Measurements from ENCODE around the gene FSTL4.

The FSTL4 gene

DNA sequence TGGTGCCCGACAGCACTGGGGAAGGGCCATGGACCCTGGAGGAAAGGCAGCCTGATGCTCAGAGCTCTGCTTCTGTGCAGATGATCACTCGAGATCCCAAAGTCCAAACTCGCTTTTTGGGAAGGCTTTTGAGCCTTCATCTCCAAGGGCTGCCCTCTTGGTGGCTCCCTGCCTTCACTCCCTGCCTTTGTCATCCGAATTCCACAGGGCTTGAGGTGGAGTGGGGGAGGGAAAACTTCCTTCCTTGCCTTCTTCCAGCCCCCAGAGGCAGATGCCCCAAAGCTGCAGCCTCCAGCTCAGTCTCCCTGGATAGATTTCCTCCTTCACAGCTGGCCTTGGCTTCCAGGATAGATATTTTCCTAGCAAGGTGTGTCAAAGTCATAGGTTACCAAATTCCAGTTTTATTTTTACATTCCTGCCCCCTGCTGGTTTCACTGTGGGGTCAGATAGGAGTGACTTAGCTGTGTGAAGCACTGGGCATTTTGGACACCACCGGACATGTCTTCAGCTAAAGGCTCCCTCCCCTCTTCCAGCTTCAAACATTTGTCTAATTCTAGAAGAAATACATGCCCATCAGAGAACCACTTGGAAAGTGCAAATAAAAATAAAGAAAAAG is 292.3 kb downstream of the FSTL4 start:
- ChIA-PET POLR2A (no interaction called here), CTCF (interaction anchor here (0.8 to 1.7 kb wide), 7 partner anchors 9 to 209 kb away, joined by 3 to 9 read pairs (median 4); no protein-coding TSS in a partner anchor)
- Histone ChIP-seq H3K27ac (ENCODE audit: insufficient read depth in 1 of 2, low read depth in 1 of 2, low read length in 2 of 2, poor library complexity in 1 of 2, severe bottlenecking in 2 of 2) (no peak overlapping the region), H3K27me3 (replicated peaks in 2 of 5; ENCODE audit: control insufficient read depth in 4 of 5, insufficient read depth in 5 of 5, low read length in 4 of 5) (peaks cover 0 to 2% (median 0%) of the 10 kb centered on the region in 5 experiments), H3K36me3 (ENCODE audit: control insufficient read depth in 4 of 4, insufficient read depth in 4 of 4, low read length in 3 of 4) (no peaks in the 10 kb centered on the region), H3K9me3 (ENCODE audit: control extremely low read depth in 1 of 5, control insufficient read depth in 4 of 5, insufficient read depth in 2 of 5, low read depth in 1 of 5, low read length in 4 of 5) (no peaks in the 10 kb centered on the region), H3K4me3 (ENCODE audit: control insufficient read depth in 1 of 7, extremely low read depth in 1 of 7, insufficient read depth in 4 of 7, low read depth in 2 of 7, low read length in 6 of 7) (no peak overlapping the region), H3K4me1 (ENCODE audit: control extremely low read depth in 1 of 4, control insufficient read depth in 4 of 4, insufficient read depth in 4 of 4, low read length in 3 of 4) (no peaks in the 10 kb centered on the region)
- WGBS (ENCODE audit: insufficient coverage), result 95% methylated on average over 4 of the region's 5 CpGs
- peak in 1 of 3 donors; percentile 5 for DNase-seq

DNA sequence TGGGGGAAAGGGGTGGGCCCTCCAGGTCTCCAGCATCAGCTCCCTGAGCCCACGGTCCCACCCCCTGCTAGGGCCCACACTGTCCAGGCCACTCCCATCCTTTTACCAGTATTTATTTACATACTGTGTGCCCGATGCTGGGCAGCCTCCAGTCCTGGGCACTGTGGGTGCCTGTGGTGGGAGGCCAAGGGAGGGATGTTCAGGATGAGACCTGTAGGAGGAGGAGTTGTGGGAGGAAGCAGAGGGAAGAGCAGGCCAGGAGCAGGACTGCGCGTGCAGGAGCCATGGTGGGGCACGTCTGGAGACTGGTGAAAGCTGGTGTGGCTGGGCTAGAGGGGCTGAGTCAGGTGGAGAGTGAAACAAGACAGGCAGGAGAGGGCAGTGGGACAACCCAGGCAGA is 293.1 kb downstream of the FSTL4 start:
- Histone ChIP-seq H3K9me3 (ENCODE audit: control extremely low read depth in 1 of 5, control insufficient read depth in 4 of 5, insufficient read depth in 2 of 5, low read depth in 1 of 5, low read length in 4 of 5) (no peaks in the 10 kb centered on the region), H3K4me1 (ENCODE audit: control extremely low read depth in 1 of 4, control insufficient read depth in 4 of 4, insufficient read depth in 4 of 4, low read length in 3 of 4) (no peaks in the 10 kb centered on the region), H3K4me3 (ENCODE audit: control insufficient read depth in 1 of 7, extremely low read depth in 1 of 7, insufficient read depth in 4 of 7, low read depth in 2 of 7, low read length in 6 of 7) (no peak overlapping the region), H3K27ac (ENCODE audit: insufficient read depth in 1 of 2, low read depth in 1 of 2, low read length in 2 of 2, poor library complexity in 1 of 2, severe bottlenecking in 2 of 2) (no peak overlapping the region), H3K36me3 (ENCODE audit: control insufficient read depth in 4 of 4, insufficient read depth in 4 of 4, low read length in 3 of 4) (no peaks in the 10 kb centered on the region), H3K27me3 (replicated peaks in 2 of 5; ENCODE audit: control insufficient read depth in 4 of 5, insufficient read depth in 5 of 5, low read length in 4 of 5) (no peaks in the 10 kb centered on the region)
- POLR2A ChIA-PET, result no interaction called here
- no peak for DNase-seq
- WGBS (ENCODE audit: insufficient coverage), result no CpG with 5 or more reads among the region's 5 CpGs
- CTCF ChIA-PET, result interaction anchor here (0.9 to 1.7 kb wide), 5 partner anchors 10 to 208 kb away, joined by 3 to 9 read pairs (median 4); no protein-coding TSS in a partner anchor

DNA sequence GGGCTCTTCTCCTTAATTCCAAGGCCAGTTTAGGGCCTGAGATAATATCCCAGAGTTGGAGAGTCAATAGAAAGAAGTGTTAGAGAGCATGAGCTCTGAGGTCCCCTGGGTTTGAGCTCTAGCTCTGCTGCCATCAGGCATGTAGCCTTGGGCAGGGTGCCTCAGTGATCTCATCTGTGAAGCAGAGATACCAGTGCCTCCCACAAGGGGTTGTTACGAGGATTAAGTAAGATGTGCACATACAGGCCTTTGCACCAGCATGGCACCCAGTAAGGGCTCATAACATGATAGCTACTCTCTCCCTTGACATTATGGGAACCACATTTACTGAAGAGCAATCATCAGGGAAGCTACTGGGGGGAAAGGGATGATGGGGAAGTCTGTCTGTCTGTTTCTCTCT is 294.8 kb downstream of the FSTL4 start:
- H3K4me1 ChIP-seq (ENCODE audit: control extremely low read depth in 1 of 4, control insufficient read depth in 4 of 4, insufficient read depth in 4 of 4, low read length in 3 of 4), result no peaks in the 10 kb centered on the region
- POLR2A ChIA-PET, result no interaction called here
- H3K9me3 ChIP-seq (ENCODE audit: control extremely low read depth in 1 of 5, control insufficient read depth in 4 of 5, insufficient read depth in 2 of 5, low read depth in 1 of 5, low read length in 4 of 5), result no peaks in the 10 kb centered on the region
- no peaks in the 10 kb centered on the region for H3K36me3 ChIP-seq (ENCODE audit: control insufficient read depth in 4 of 4, insufficient read depth in 4 of 4, low read length in 3 of 4)
- no peaks in the 10 kb centered on the region for H3K27me3 ChIP-seq (replicated peaks in 2 of 5; ENCODE audit: control insufficient read depth in 4 of 5, insufficient read depth in 5 of 5, low read length in 4 of 5)
- no peak for DNase-seq
- no peak overlapping the region for H3K4me3 ChIP-seq (ENCODE audit: control insufficient read depth in 1 of 7, extremely low read depth in 1 of 7, insufficient read depth in 4 of 7, low read depth in 2 of 7, low read length in 6 of 7)
- WGBS (ENCODE audit: insufficient coverage), result 100% methylated on average over 1 of the region's 1 CpG
- H3K27ac ChIP-seq (ENCODE audit: insufficient read depth in 1 of 2, low read depth in 1 of 2, low read length in 2 of 2, poor library complexity in 1 of 2, severe bottlenecking in 2 of 2), result no peak overlapping the region
- CTCF ChIA-PET, result no interaction called here

DNA sequence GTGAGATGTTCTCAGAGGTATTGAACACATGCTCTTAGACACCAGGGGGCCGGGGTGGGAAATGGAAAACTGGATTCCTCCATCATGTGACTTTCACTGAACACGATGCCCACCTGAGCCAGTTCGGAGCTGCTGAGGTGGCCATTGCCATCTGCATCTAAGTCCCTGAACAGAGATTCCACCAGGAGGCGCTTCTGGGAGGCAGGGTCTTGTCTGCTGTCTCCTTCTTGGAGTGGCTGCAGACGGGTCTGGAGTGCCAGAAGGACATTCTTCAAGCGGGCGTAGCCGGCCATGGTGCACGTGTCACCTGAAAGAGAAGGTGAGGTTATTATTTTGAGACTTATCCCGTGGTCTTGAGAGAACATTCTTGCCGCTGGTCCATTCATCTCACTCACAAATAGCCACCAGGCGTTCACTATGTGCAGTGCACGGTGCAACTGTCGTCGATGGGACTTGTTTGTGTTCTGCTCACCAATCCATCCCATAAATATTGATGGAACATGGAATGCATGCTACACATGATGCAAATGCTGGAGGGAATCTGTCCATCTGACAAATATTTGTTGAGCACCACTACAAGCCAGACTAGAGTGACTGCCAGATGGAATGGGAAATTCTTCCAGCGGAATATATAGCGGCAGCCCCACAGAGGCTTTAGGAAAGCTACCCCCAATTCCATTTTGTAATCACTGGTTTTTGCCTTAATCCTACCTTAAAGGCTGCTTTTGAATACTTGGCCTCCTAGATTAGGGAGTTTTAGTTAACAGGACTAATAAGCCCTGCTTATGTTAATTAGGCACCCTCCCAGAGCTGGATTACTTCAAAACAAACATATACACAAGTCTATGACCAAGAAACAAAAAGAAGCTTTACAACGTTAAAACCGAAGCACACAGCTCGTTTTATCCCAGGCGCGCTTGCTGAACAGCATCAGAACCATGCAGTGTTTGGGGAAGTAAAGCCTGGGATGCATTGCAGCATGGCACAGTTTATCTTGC is 295.7 kb downstream of the FSTL4 start:
- WGBS (ENCODE audit: insufficient coverage), result 96% methylated on average over 18 of the region's 22 CpGs
- Histone ChIP-seq H3K27ac (ENCODE audit: insufficient read depth in 1 of 2, low read depth in 1 of 2, low read length in 2 of 2, poor library complexity in 1 of 2, severe bottlenecking in 2 of 2) (no peak overlapping the region), H3K27me3 (replicated peaks in 2 of 5; ENCODE audit: control insufficient read depth in 4 of 5, insufficient read depth in 5 of 5, low read length in 4 of 5) (no peaks in the 10 kb centered on the region), H3K4me3 (ENCODE audit: control insufficient read depth in 1 of 7, extremely low read depth in 1 of 7, insufficient read depth in 4 of 7, low read depth in 2 of 7, low read length in 6 of 7) (no peak overlapping the region), H3K9me3 (ENCODE audit: control extremely low read depth in 1 of 5, control insufficient read depth in 4 of 5, insufficient read depth in 2 of 5, low read depth in 1 of 5, low read length in 4 of 5) (no peaks in the 10 kb centered on the region), H3K4me1 (ENCODE audit: control extremely low read depth in 1 of 4, control insufficient read depth in 4 of 4, insufficient read depth in 4 of 4, low read length in 3 of 4) (no peaks in the 10 kb centered on the region), H3K36me3 (ENCODE audit: control insufficient read depth in 4 of 4, insufficient read depth in 4 of 4, low read length in 3 of 4) (no peaks in the 10 kb centered on the region)
- POLR2A ChIA-PET, result no interaction called here
- CTCF ChIA-PET, result no interaction called here
- no peak for DNase-seq

DNA sequence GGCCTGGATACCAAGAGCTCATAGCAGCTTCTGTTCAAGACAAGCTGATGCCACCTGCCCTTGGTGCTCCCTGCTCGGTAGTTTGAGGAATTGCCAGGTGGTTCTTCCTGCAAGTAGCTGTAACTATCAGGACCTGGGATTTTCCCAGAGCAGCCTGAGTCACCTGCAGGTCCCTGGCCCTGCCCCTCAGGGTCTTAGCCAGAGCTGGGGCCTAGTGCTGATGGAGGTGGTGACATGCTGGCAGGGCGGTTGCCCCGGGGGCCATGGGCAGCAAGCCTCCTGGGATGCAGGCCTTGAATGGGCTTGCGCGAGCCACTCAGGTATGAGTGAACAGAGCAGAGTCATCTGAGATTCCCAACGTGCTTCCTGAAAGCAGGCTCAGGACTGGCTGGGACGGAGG is 298.3 kb downstream of the FSTL4 start:
- H3K36me3 ChIP-seq (ENCODE audit: control insufficient read depth in 4 of 4, insufficient read depth in 4 of 4, low read length in 3 of 4), result no peaks in the 10 kb centered on the region
- CTCF ChIA-PET, result no interaction called here
- H3K9me3 ChIP-seq (ENCODE audit: control extremely low read depth in 1 of 5, control insufficient read depth in 4 of 5, insufficient read depth in 2 of 5, low read depth in 1 of 5, low read length in 4 of 5), result no peaks in the 10 kb centered on the region
- WGBS (ENCODE audit: insufficient coverage), result 95% methylated on average over 7 of the region's 7 CpGs
- POLR2A ChIA-PET, result no interaction called here
- H3K27ac ChIP-seq (ENCODE audit: insufficient read depth in 1 of 2, low read depth in 1 of 2, low read length in 2 of 2, poor library complexity in 1 of 2, severe bottlenecking in 2 of 2), result no peak overlapping the region
- H3K27me3 ChIP-seq (replicated peaks in 2 of 5; ENCODE audit: control insufficient read depth in 4 of 5, insufficient read depth in 5 of 5, low read length in 4 of 5), result no peaks in the 10 kb centered on the region
- H3K4me1 ChIP-seq (ENCODE audit: control extremely low read depth in 1 of 4, control insufficient read depth in 4 of 4, insufficient read depth in 4 of 4, low read length in 3 of 4), result peaks cover 0 to 10% (median 7%) of the 10 kb centered on the region in 4 experiments
- DNase-seq, result no peak
- H3K4me3 ChIP-seq (ENCODE audit: control insufficient read depth in 1 of 7, extremely low read depth in 1 of 7, insufficient read depth in 4 of 7, low read depth in 2 of 7, low read length in 6 of 7), result no peak overlapping the region

DNA sequence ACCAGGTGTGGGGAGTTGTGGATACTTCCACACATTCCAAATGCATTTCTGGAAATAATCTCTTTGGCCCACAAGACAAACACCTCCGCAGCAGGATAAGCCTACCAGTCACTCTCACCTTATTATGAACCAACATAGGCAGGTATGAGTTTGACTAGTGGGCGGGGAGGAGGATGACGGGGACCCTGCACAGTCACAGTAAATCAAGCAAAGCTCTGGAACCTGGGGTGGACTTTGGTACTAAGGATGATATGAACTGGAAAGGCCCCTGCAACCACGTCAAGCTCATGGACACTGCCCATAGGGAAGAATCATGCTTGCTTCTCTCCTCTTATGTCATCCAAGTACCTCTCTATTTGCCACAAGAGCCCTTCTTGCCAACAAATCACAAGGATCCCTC is 301.2 kb downstream of the FSTL4 start:
- H3K27ac ChIP-seq (ENCODE audit: insufficient read depth in 1 of 2, low read depth in 1 of 2, low read length in 2 of 2, poor library complexity in 1 of 2, severe bottlenecking in 2 of 2), result no peak overlapping the region
- 94% methylated on average over 3 of the region's 4 CpGs for WGBS (ENCODE audit: insufficient coverage)
- H3K27me3 ChIP-seq (replicated peaks in 2 of 5; ENCODE audit: control insufficient read depth in 4 of 5, insufficient read depth in 5 of 5, low read length in 4 of 5), result no peaks in the 10 kb centered on the region
- no peak for DNase-seq
- peaks cover 0 to 16% (median 15%) of the 10 kb centered on the region in 4 experiments for H3K4me1 ChIP-seq (ENCODE audit: control extremely low read depth in 1 of 4, control insufficient read depth in 4 of 4, insufficient read depth in 4 of 4, low read length in 3 of 4)
- POLR2A ChIA-PET, result no interaction called here
- CTCF ChIA-PET, result no interaction called here
- H3K36me3 ChIP-seq (ENCODE audit: control insufficient read depth in 4 of 4, insufficient read depth in 4 of 4, low read length in 3 of 4), result no peaks in the 10 kb centered on the region
- no peak overlapping the region for H3K4me3 ChIP-seq (ENCODE audit: control insufficient read depth in 1 of 7, extremely low read depth in 1 of 7, insufficient read depth in 4 of 7, low read depth in 2 of 7, low read length in 6 of 7)
- H3K9me3 ChIP-seq (ENCODE audit: control extremely low read depth in 1 of 5, control insufficient read depth in 4 of 5, insufficient read depth in 2 of 5, low read depth in 1 of 5, low read length in 4 of 5), result no peaks in the 10 kb centered on the region

Data from common myeloid progenitor, CD34-positive (primary cell).